Thymus (tissue), 11 donors: ENCODE measurements around the gene EMC6. TPM values are rescaled to one million over a fixed set of nuclear protein-coding genes. Genes with fewer than 3 reads are reported as not detected.
A peak's percentile ranks its signal among the peaks of the same experiment; 100 is the strongest.

Source experiments
- DNase-seq, 9 donors: peaks; one replicate each; pipeline ENCODE4 v3.0.0-alpha.2; 2013; ENCODE audit warnings: low spot score in 9 of 9, low read depth in 6 of 9, missing footprints in 1 of 9
- H3K27ac ChIP-seq, 2 donors: one replicate each; pipeline ENCODE4 v1.5.1; 2013; ENCODE audit warnings: control low read depth in 1 of 2, low read depth in 1 of 2, low read length in 1 of 2, mild to moderate bottlenecking in 1 of 2, moderate library complexity in 1 of 2
- H3K27me3 ChIP-seq, 2 donors: one replicate each; pipeline ENCODE4 v1.5.1; 2013; ENCODE audit warnings: low read length in 1 of 2; ENCODE audit not compliant: control insufficient read depth in 2 of 2, insufficient read depth in 1 of 2
- H3K36me3 ChIP-seq, 2 donors: one replicate each; pipeline ENCODE4 v1.5.1; 2013; ENCODE audit warnings: low read length in 1 of 2, mild to moderate bottlenecking in 1 of 2, moderate library complexity in 1 of 2; ENCODE audit not compliant: control insufficient read depth in 2 of 2, insufficient read depth in 2 of 2
- H3K4me1 ChIP-seq, 2 donors: one replicate each; pipeline ENCODE4 v1.5.1; 2013; ENCODE audit warnings: low read length in 2 of 2; ENCODE audit not compliant: control insufficient read depth in 2 of 2, insufficient read depth in 2 of 2
- H3K4me3 ChIP-seq, 2 donors: one replicate each; pipeline ENCODE4 v1.5.1; 2013; ENCODE audit warnings: low read length in 2 of 2, control low read depth in 1 of 2, mild to moderate bottlenecking in 1 of 2
- H3K9me3 ChIP-seq, 2 donors: one replicate each; pipeline ENCODE4 v1.5.1; 2013; ENCODE audit warnings: low read length in 1 of 2, mild to moderate bottlenecking in 1 of 2; ENCODE audit not compliant: control insufficient read depth in 2 of 2, insufficient read depth in 1 of 2
- WGBS: extraction: QIAGEN DNeasy Blood & Tissue Kit; methylation state at CpG from one replicate; pipeline ENCODE4 v1.1.7; 2013; 5-methylcytosine and 5-hydroxymethylcytosine counted together
- polyA plus RNA-seq: library from polyadenylated mRNA; stranded (reverse); fragments of 200-250 nt; gene quantifications from one replicate; pipeline ENCODE4 v1.2.3, GENCODE V29; 2013
- total RNA-seq: library from RNA; stranded (reverse); fragments of 120-200 nt; gene quantifications from one replicate; pipeline ENCODE4 v1.2.4, GENCODE V29; 2013
- donor health status: healthy.

Gene EMC6
- total and polyA plus RNA-seq, 2 donors: 18.3 to 68.7 TPM

DNA sequence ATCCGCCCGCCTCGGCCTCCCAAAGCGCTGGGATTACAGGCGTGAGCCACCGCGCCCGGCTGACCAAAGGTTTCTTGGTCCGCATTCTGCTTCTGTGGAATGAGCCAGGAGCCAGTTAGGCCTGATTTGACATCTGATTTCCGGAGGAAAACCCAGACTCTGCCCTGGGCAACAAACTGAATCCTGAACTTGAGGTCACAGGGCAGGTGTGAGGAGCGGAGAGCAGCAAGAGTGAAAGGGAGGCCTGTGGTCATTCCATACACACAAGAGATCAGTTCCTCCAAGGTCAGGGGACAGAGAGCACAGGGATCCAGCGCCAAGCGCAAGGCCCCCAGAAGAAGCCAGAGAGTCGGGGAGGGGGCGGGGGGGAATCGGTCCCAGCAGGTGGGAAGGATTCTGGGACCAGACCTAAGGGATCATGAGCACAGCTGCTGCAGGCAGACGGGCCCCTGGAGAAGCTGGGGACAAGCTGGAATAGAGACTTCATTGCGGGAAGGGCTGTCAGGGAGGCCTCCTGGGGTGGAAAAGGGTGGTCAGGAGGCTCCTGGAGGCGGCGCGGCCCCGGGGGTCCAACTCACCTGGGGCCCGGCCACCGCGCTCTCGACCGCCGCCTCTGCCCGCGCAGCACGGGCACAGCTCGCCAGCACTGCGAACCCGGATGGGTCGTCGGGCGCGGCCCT lies 33.0 kb upstream of the EMC6 start:
- DNase-seq: no peak
- 23% methylated on average over 38 of the region's 38 CpGs for WGBS
- no peaks in the 10 kb centered on the region for H3K9me3 ChIP-seq
- H3K4me3 ChIP-seq: peak overlapping the region; percentile 78 to 94
- H3K27ac ChIP-seq: no peak overlapping the region
- H3K36me3 ChIP-seq: peaks cover 0 to 9% of the 10 kb centered on the region in 2 donors
- H3K4me1 ChIP-seq: peaks cover 0 to 8% of the 10 kb centered on the region in 2 donors
- no peaks in the 10 kb centered on the region for H3K27me3 ChIP-seq

DNA sequence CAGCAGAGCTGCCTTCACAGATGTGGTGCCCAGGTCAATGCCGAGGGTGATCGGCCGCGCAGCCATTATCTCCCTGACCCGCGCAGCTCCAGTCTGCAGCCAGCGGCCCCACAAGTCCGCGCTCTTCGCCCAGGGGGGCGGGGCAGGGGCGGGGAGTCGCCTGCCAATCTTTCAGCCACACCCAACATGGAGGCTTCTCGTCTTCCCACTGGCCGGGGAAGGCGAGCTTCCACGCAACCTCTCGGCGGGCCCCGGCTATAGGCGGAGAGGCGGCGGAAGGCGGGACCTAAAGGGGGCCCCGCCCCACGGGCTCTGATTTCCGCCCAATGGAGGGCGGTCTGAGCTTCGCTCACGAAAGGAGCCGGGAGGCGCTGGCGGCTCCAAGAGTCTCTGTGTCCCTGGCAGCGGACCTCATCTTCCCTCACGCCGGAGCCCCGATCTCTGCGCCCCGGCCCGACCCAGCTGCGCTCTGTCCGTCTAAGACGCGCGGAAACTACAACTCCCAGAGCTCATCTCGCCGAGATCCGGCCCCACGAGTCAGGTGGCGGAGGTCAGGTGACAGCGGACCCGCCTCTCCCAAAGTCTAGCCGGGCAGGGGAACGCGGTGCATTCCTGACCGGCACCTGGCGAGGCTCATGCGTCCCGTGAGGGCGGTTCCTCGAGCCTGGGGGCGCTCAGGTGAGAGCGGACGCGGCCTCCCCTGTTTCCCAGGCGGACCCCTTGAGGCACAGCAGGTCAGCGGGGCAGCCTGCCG lies 32.3 kb upstream of the EMC6 start, which contains the start of the genes CTNS and SHPK:
CTNS (plus strand) TSS at position 607 of the 754 bp plus-strand sequence. CDS start 3,447 bp downstream, outside the sequence.
SHPK (minus strand) TSS at position 97 of the 754 bp plus-strand sequence; CDS start at position 66, 31 bp downstream.
- under 1% methylated on average over 68 of the region's 68 CpGs for WGBS
- Histone ChIP-seq H3K9me3 (no peaks in the 10 kb centered on the region), H3K27me3 (no peaks in the 10 kb centered on the region), H3K36me3 (peaks cover 0 to 12% of the 10 kb centered on the region in 2 donors), H3K4me3 (peak within 1 kb of the TSS; percentile 78 to 94), H3K27ac (peak within 1 kb of the TSS; percentile 100), H3K4me1 (peaks cover 0 to 8% of the 10 kb centered on the region in 2 donors)
- peak; percentile 78 to 97 (median 89) for DNase-seq

DNA sequence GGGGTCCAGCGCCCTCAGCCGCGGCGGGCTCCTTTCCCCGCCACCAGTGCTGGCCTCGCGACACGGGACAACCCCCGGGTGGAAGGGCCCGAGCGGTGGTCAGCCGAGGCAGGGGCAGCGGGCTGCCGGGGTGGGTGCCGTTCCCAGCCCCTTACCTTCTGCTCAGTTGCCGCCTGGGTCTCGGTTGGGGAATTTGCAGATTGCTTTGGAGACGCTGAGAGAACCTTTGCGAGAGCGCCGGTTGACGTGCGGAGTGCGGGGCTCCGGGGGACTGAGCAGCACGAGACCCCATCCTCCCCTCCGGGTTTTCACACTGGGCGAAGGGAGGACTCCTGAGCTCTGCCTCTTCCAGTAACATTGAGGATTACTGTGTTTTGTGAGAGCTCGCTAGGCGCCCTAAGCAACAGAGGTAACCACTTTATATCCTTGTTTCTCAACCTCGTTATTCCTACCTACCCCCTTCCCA lies 31.7 kb upstream of the EMC6 start:
- no peak overlapping the region for H3K27ac ChIP-seq
- peak in 2 of 9 donors; percentile 7 to 20 for DNase-seq

DNA sequence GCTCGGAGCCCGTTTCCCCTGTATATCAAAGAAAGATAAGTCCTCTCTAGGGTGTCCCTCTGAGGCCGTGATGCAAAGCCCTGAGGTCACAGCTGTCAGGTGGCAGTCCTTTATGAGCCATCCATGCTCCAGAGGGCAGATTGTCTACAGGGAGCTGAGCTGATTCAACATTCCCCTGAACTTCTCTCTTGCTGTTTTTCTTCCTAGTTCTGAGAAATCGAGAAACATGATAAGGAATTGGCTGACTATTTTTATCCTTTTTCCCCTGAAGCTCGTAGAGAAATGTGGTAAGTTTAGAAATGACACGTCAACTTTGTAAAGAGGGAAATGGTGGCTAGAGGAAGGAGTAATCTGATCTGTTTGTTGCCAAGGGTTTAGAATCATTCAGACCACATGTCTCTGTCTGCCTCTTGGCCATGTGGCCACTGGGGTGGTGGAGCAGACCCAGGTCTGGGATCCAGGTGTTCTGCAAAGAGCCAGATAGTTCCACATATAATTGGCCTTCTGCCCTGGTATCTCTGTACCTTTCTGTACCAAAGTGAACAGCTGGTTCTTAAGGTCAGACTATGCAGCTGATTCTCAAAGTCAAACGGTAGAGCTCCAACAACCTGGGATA lies 28.5 kb upstream of the EMC6 start:
- Histone ChIP-seq H3K27ac (no peak overlapping the region), H3K4me3 (no peak overlapping the region), H3K27me3 (no peaks in the 10 kb centered on the region), H3K4me1 (peaks cover 0 to 8% of the 10 kb centered on the region in 2 donors), H3K36me3 (peaks cover 0 to 9% of the 10 kb centered on the region in 2 donors), H3K9me3 (no peaks in the 10 kb centered on the region)
- 23% methylated on average over 7 of the region's 7 CpGs for WGBS
- peak in 1 of 9 donors; percentile 24 for DNase-seq

More for the DNA sequence above, 31.7 kb upstream of the EMC6 start:
- H3K9me3 ChIP-seq: no peaks in the 10 kb centered on the region
- H3K27me3 ChIP-seq: no peaks in the 10 kb centered on the region
- peak overlapping the region; percentile 78 to 94 for H3K4me3 ChIP-seq
- H3K4me1 ChIP-seq: peaks cover 0 to 8% of the 10 kb centered on the region in 2 donors
- 3% methylated on average over 31 of the region's 31 CpGs for WGBS
- peaks cover 0 to 12% of the 10 kb centered on the region in 2 donors for H3K36me3 ChIP-seq

DNA sequence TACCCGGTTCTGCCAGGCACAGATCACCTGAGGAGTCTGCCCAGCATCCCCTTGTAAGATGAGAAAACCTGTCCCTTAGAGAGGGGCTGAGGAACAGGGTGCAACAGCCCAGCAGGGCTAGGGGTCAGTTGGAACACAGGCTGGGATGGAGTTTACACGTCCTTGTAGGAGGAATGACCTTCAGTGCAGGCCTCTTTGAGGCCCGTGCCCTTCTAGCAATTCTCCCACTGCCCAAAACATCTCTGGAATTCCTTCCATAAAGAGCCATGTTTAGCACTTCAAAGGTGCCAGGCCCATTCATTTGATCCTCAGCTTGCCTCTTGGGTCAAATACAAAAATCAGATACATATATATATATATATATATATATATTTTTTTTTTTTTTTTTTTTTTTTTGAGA lies 27.6 kb upstream of the EMC6 start:
- WGBS: 81% methylated on average over 3 of the region's 3 CpGs
- Histone ChIP-seq H3K27me3 (no peaks in the 10 kb centered on the region), H3K4me3 (no peak overlapping the region), H3K27ac (no peak overlapping the region), H3K9me3 (no peaks in the 10 kb centered on the region), H3K36me3 (peaks cover 0 to 9% of the 10 kb centered on the region in 2 donors), H3K4me1 (peaks cover 0 to 6% of the 10 kb centered on the region in 2 donors)
- no peak for DNase-seq

DNA sequence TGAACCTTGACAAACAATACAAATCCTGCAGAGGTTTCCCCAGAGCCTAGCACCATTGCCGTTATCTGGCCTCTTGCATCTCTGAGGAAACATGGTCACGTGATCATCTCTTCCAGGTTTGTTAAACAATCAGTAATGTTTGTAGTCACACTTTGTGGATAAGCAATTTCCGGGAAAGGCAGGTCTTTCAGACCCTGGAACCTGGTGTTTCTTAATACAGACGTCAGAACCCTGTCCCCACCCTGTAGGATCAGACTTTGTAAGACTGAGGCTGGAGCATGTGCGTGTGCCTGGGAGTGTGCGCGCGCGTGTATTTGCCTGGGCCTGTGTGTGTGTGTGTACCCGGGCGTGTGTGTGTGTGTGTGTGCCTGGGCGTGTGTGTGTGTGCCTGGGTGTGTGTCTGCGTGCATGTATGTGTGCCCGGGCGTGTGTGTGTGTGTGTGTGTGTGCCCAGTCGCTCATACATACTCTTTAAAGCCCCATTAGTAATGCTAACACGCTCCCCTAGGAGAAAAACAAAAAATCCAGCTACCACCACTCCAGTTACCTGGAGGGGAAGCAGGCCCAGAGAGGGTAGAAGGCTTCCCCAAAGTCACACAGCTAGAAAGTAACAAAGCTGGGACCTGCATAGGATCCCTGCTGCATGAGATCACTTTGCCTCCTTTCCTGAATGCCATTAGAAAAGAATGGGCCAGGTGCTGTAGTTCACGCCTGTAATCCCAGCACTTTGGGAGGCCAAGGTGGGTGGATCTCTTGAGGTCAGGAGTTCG lies 26.7 kb upstream of the EMC6 start:
- Histone ChIP-seq H3K36me3 (peaks cover 0 to 9% of the 10 kb centered on the region in 2 donors), H3K4me3 (no peak overlapping the region), H3K27me3 (no peaks in the 10 kb centered on the region), H3K4me1 (peaks cover 0 to 13% of the 10 kb centered on the region in 2 donors), H3K27ac (no peak overlapping the region), H3K9me3 (no peaks in the 10 kb centered on the region)
- WGBS: 90% methylated on average over 19 of the region's 19 CpGs
- no peak for DNase-seq

DNA sequence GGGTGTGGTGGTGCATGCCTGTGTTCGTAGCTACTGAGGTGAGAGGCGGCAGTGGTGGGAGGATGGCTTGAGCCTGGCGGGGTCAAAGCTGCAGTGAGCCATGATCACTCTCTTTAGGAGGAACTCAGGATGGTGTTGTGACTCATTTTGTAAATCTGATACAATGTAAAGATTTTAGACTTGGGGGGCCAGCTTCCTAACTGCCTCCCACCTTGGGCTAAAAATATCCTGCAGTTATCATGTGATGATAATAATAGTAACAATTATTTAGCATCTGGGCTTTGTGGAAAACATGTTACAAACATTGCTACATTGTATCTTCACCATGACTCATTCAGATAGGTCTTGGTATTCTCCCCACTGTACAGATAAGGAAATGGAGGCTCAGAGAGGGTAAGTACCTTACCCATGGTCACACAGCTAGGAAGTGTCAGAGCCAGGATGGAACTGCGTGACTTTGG lies 24.7 kb upstream of the EMC6 start:
- Histone ChIP-seq H3K4me1 (peaks cover 0 to 18% of the 10 kb centered on the region in 2 donors), H3K27me3 (no peaks in the 10 kb centered on the region), H3K27ac (no peak overlapping the region), H3K36me3 (peaks cover 4 to 8% of the 10 kb centered on the region in 2 donors), H3K4me3 (no peak overlapping the region), H3K9me3 (no peaks in the 10 kb centered on the region)
- no peak for DNase-seq
- 95% methylated on average over 4 of the region's 4 CpGs for WGBS

DNA sequence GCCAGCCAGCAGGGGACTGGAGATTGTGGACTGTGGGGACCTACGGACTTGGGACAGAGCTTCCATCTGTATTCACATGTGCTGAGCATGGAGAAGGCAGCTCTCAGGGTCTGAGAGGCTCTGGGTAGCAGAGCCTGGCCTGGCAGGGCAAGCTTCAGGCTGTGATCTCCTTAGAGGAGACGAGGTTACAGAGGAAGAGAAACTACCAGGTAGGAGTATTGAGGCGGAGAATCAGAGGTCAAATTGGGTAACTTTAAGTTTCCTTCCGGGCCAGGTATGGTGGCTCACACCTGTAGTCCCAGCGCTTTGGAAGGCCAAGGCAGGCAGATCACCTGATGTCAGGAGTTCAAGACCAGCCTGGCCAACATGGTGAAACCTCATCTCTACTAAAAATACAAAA lies 23.3 kb upstream of the EMC6 start:
- no peak overlapping the region for H3K27ac ChIP-seq
- peaks cover 4 to 8% of the 10 kb centered on the region in 2 donors for H3K36me3 ChIP-seq
- H3K4me1 ChIP-seq: peaks cover 0 to 18% of the 10 kb centered on the region in 2 donors
- no peak for DNase-seq
- H3K4me3 ChIP-seq: no peak overlapping the region
- no peaks in the 10 kb centered on the region for H3K27me3 ChIP-seq
- WGBS: 83% methylated on average over 5 of the region's 5 CpGs
- no peaks in the 10 kb centered on the region for H3K9me3 ChIP-seq
